Breast epithelium (tissue), 3 donors: ENCODE results near the gene ARRDC2.

ENCODE experiments used
- POLR2A ChIP-seq: fragments of 450-650 bp; IDR thresholded peaks from one replicate; pipeline ENCODE4 v1.6.1; 2016; ENCODE audit warnings: antibody characterized with exemption, mild to moderate bottlenecking, moderate library complexity
- POLR2AphosphoS5 ChIP-seq, 3 donors: sonication (generic); formaldehyde crosslinking; IDR thresholded peaks; one replicate each; pipeline ENCODE4 v1.6.1; 2017; ENCODE audit warnings: antibody characterized with exemption in 3 of 3
- TF ChIP-seq, protein P1 (sequence below), 3 donors: fragments of 450-650 bp; IDR thresholded peaks; one replicate each; pipeline ENCODE4 v1.5.1; 2016 to 2017; ENCODE audit warnings: antibody characterized with exemption in 3 of 3, mild to moderate bottlenecking in 3 of 3, moderate library complexity in 3 of 3

DNA sequence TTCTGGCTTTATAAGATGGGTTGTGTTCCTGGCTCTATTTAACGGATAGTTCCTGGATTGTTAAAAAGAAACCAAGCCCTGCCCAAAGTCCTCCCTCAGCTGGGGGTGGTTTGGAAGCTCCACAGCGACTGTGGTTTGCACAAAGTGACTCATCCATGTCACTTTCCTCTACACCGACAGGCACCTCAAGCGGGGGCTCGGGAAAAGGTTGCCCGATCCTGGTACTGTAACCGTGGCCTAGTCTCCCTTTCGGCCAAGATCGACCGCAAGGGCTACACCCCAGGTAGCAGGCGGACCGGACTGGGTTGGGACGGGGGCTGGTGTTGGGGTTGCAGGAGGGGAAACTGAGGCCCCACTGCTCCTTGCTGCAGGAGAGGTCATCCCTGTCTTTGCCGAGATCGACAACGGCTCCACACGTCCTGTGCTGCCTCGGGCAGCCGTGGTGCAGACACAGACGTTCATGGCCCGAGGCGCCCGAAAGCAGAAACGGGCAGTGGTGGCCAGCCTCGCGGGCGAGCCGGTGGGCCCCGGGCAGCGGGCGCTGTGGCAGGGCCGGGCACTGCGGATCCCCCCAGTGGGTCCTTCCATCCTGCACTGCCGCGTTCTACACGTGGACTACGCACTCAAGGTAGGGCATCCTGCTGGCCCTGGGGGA is 1.6 kb downstream of the ARRDC2 start:
- TF ChIP-seq, protein P1, sequence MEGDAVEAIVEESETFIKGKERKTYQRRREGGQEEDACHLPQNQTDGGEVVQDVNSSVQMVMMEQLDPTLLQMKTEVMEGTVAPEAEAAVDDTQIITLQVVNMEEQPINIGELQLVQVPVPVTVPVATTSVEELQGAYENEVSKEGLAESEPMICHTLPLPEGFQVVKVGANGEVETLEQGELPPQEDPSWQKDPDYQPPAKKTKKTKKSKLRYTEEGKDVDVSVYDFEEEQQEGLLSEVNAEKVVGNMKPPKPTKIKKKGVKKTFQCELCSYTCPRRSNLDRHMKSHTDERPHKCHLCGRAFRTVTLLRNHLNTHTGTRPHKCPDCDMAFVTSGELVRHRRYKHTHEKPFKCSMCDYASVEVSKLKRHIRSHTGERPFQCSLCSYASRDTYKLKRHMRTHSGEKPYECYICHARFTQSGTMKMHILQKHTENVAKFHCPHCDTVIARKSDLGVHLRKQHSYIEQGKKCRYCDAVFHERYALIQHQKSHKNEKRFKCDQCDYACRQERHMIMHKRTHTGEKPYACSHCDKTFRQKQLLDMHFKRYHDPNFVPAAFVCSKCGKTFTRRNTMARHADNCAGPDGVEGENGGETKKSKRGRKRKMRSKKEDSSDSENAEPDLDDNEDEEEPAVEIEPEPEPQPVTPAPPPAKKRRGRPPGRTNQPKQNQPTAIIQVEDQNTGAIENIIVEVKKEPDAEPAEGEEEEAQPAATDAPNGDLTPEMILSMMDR (IDR thresholded peaks at IDR 0.05): no peak
- TF ChIP-seq POLR2AphosphoS5 (IDR thresholded peaks at IDR 0.05): peak in 1 of 3 donors; percentile 19
- no peak for TF ChIP-seq POLR2A
